Panc1 (cell line): Measurements from ENCODE around the gene MTREX. TPM values are rescaled to one million over a fixed set of nuclear protein-coding genes. Genes with fewer than 3 reads are reported as not detected.

Experiments
- ATAC-seq: fragments of 200-7000 bp; cut with Tn5 transposase; 2 replicates; pipeline ENCODE4 v1.9.1; 2020; ENCODE audit warnings: mild to moderate bottlenecking, moderate library complexity
- BruUV-seq: library from RNA; stranded (reverse); fragments of 400-500 nt; replicated peaks from 2 replicates; lab custom pipeline; 2021; lab: Mats Ljungman, UMichigan
- CTCF ChIA-PET: fragments of 300-600 bp; sonication (Branson Sonifier 250); formaldehyde crosslinking; loops from one replicate; lab custom pipeline; 2022; ENCODE audit warnings: antibody characterized with exemption; lab: Charles Lee
- POLR2A ChIA-PET: fragments of 300-600 bp; sonication (Branson Sonifier 250); formaldehyde crosslinking; loops from one replicate; lab custom pipeline; 2022; ENCODE audit warnings: antibody characterized with exemption; lab: Charles Lee
- DNase-seq: peaks from one replicate; pipeline ENCODE4 v3.0.0-alpha.2; 2010; ENCODE audit warnings: low read depth, low spot score
- H3K27ac ChIP-seq: 2 replicates; pipeline ENCODE4 v1.5.1; 2011; ENCODE audit warnings: mild to moderate bottlenecking, low read length, inconsistent platforms
- H3K27me3 ChIP-seq: fragments of 200-500 bp; sonication (Bioruptor generic); 2 replicates; pipeline ENCODE4 v1.6.0; 2014; ENCODE audit warnings: low read length, inconsistent platforms; ENCODE audit not compliant: control insufficient read depth, insufficient read depth
- H3K36me3 ChIP-seq: fragments of 200-500 bp; sonication (Bioruptor generic); 2 replicates; pipeline ENCODE4 v1.5.1; 2014; ENCODE audit warnings: inconsistent platforms, mild to moderate bottlenecking, low read length, moderate library complexity; ENCODE audit not compliant: control insufficient read depth, insufficient read depth
- H3K4me1 ChIP-seq: 2 replicates; pipeline ENCODE4 v1.5.1; 2011; ENCODE audit warnings: inconsistent platforms, mild to moderate bottlenecking, low read length, moderate library complexity; ENCODE audit not compliant: control insufficient read depth, insufficient read depth
- H3K4me3 ChIP-seq, 2 experiments: 2 replicates each; pipeline ENCODE4 v1.5.1; 2011 to 2012; ENCODE audit warnings: low read depth in 2 of 2, low read length in 2 of 2, mild to moderate bottlenecking in 2 of 2, inconsistent platforms in 1 of 2, moderate library complexity in 1 of 2
- H3K9me3 ChIP-seq: fragments of 200-500 bp; sonication (Bioruptor generic); 2 replicates; pipeline ENCODE4 v1.5.1; 2014; ENCODE audit warnings: low read depth, mild to moderate bottlenecking, inconsistent platforms, low read length, moderate library complexity; ENCODE audit not compliant: control insufficient read depth, insufficient read depth
- POLR2AphosphoS5 ChIP-seq: IDR thresholded peaks from 2 replicates; pipeline ENCODE4 v1.6.1; 2012; ENCODE audit warnings: mild to moderate bottlenecking, low read depth, low read length, moderate library complexity
- REST ChIP-seq, 2 experiments: IDR thresholded peaks; 2 replicates each; pipeline ENCODE4 v1.6.1; 2011 to 2012; ENCODE audit warnings: low read depth in 2 of 2, control low read depth in 1 of 2, low read length in 1 of 2, mild to moderate bottlenecking in 1 of 2, moderate library complexity in 1 of 2; ENCODE audit not compliant: insufficient read depth in 1 of 2
- SIN3A ChIP-seq: IDR thresholded peaks from 2 replicates; pipeline ENCODE4 v1.6.1; 2012; ENCODE audit warnings: low read depth, mild to moderate bottlenecking, low read length, moderate library complexity, borderline replicate concordance; ENCODE audit not compliant: insufficient read depth
- TCF7L2 ChIP-seq: IDR thresholded peaks from 2 replicates; pipeline ENCODE4 v1.6.1; 2011; ENCODE audit warnings: mild to moderate bottlenecking, low read depth, low read length, inconsistent platforms
- in situ Hi-C: cut with HindIII; loops from 2 replicates; pipeline ENCODE4 v1.10.0; 2016; ENCODE audit warnings: low sequenced_read_pairs, low pct_unique_long_range_greater_than_20kb
- intact Hi-C: fragments of 100-400 bp; cut with micrococcal nuclease; formaldehyde crosslinking; loops from one replicate; pipeline ENCODE4 v1.10.0; 2022; ENCODE audit not compliant: unreplicated experiment
- total RNA-seq: library from RNA; stranded (reverse); gene quantifications from one replicate; pipeline ENCODE4 v1.2.1, GENCODE V29; 2021; ENCODE audit not compliant: unreplicated experiment
- TF ChIP-seq, protein P1 (sequence below): fragments of 450-650 bp; IDR thresholded peaks from 2 replicates; pipeline ENCODE4 v1.5.1; 2017; ENCODE audit warnings: mild to moderate bottlenecking

The MTREX gene
- total RNA-seq, 1 experiment from 2014 or later = 97.0 TPM

DNA sequence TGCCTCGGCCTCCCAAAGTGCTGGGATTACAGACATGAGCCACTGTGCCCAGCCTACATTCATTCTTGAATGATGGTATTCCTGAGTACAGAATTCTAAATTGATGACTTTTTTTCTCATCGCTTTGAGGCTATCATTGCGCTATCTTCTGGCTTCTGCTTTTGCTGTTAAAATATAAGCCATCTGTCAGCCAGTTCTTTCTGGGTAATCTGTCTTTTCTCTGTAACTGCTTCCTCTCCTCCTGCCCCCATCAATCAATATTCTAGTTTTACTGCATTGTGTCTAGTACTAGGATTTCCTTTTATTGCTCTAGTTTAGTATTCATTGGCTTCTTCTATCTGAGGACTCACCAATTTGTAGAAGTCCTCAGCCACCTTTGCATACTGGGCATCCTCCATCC lies 138.0 kb downstream of the MTREX start:
- POLR2A ChIA-PET = no interaction called here

DNA sequence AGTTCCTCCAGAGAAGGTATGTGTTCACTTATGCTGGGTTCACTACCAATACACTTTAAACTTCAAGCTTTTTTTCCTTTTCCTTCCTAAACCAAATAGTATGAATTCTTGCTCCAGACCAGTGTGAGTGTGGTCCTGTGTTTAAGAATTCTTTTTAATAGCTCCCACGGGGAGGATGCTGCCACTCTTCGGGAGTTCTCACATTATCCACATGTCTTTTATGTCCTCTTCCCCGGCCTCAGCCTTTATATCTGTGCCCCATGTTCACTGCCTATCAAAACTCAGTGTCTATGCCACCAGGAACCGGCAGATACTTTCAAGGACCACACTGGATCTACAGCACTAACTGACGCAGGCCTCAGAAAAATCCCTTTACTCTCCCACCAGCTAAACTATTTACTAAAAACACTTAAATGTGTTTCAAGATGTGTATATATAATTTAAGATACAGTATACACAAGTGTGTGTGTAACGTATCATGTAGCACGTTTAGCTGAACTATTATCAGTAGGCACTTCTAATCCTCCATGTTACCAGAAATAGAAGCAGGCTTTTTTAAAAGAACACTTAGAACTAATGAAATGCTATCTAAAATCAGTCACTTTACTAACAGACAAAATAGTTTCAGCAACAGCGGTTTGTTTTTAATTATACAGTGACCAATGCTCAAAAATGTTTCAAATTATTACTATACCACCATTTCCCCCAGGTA lies 139.0 kb downstream of the MTREX start:
- POLR2A ChIA-PET = no interaction called here
- TSS peak; percentile 34 for BruUV-seq
- intact Hi-C loops (no loop called here), in situ Hi-C loops (no loop called here)
- no peaks in the 10 kb centered on the region for H3K27me3 ChIP-seq
- no peak overlapping the region for H3K27ac ChIP-seq
- no peak overlapping the region for H3K4me3 ChIP-seq
- H3K36me3 ChIP-seq = no peaks in the 10 kb centered on the region
- no peaks in the 10 kb centered on the region for H3K4me1 ChIP-seq
- DNase-seq (no peak), ATAC-seq (no peak)
- H3K9me3 ChIP-seq = no peaks in the 10 kb centered on the region
- TF ChIP-seq TCF7L2 (no peak), POLR2AphosphoS5 (no peak), SIN3A (no peak), REST (IDR thresholded peaks at IDR 0.05; ENCODE audit: insufficient read depth in 1 of 2, low read depth in 2 of 2, low read length in 1 of 2) (no peak)
- TF ChIP-seq, protein P1, sequence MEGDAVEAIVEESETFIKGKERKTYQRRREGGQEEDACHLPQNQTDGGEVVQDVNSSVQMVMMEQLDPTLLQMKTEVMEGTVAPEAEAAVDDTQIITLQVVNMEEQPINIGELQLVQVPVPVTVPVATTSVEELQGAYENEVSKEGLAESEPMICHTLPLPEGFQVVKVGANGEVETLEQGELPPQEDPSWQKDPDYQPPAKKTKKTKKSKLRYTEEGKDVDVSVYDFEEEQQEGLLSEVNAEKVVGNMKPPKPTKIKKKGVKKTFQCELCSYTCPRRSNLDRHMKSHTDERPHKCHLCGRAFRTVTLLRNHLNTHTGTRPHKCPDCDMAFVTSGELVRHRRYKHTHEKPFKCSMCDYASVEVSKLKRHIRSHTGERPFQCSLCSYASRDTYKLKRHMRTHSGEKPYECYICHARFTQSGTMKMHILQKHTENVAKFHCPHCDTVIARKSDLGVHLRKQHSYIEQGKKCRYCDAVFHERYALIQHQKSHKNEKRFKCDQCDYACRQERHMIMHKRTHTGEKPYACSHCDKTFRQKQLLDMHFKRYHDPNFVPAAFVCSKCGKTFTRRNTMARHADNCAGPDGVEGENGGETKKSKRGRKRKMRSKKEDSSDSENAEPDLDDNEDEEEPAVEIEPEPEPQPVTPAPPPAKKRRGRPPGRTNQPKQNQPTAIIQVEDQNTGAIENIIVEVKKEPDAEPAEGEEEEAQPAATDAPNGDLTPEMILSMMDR = no peak
- CTCF ChIA-PET = no interaction called here

More for the DNA sequence above, 138.0 kb downstream of the MTREX start:
- Histone ChIP-seq H3K27ac (no peak overlapping the region), H3K27me3 (no peaks in the 10 kb centered on the region), H3K4me1 (peaks cover 7% of the 10 kb centered on the region), H3K9me3 (no peaks in the 10 kb centered on the region), H3K36me3 (no peaks in the 10 kb centered on the region), H3K4me3 (no peak overlapping the region)
- in situ Hi-C loops (no loop called here), intact Hi-C loops (no loop called here)
- ATAC-seq (no peak), DNase-seq (no peak)
- CTCF ChIA-PET = no interaction called here
- no TSS peak for BruUV-seq
- TF ChIP-seq TCF7L2 (no peak), POLR2AphosphoS5 (no peak), SIN3A (no peak), REST (IDR thresholded peaks at IDR 0.05; ENCODE audit: insufficient read depth in 1 of 2, low read depth in 2 of 2, low read length in 1 of 2) (no peak)
- TF ChIP-seq, protein P1 = no peak
